Mesenteric fat pad (tissue), 1 donor: ENCODE results near the gene NRXN3. TPM values are rescaled to one million over a fixed set of nuclear protein-coding genes. Genes with fewer than 3 reads are reported as not detected.

Source experiments
- DNase-seq: peaks from one replicate; pipeline ENCODE4 v3.0.0-alpha.2; 2020; ENCODE audit warnings: low spot score
- total RNA-seq: library from RNA; stranded (reverse); fragmentation: NEBNext Ultra II Directional; extraction: Animal tissue kit (Norgen Biotek cat#: 25700); gene quantifications from one replicate; pipeline ENCODE4 v1.2.1, GENCODE V29; 2021
- donor health status: DM: yes; HTN: yes; CAD: no.

The NRXN3 gene
- total RNA-seq, 1 donor from 2014 or later = 0.84 TPM

DNA sequence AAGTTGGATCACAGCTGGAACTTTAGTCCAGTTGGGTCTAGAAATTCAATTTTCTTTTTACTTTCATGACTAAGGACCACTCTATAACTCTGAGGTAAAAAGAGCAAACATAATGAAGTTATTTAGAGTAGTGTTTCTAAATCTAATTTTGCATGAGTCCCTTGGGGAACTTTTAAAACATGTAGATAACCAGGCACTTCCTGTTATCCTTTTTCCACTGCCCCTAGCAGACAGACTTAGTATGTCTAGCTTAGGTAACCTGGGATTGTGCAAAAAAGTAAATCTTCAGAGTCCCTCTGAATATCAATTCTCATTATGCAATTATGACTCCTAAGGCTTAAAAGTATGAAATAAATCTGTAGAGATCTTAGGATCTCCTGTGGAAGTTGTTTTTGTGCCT is 1669.9 kb downstream of the NRXN3 start:
- no peak for DNase-seq

DNA sequence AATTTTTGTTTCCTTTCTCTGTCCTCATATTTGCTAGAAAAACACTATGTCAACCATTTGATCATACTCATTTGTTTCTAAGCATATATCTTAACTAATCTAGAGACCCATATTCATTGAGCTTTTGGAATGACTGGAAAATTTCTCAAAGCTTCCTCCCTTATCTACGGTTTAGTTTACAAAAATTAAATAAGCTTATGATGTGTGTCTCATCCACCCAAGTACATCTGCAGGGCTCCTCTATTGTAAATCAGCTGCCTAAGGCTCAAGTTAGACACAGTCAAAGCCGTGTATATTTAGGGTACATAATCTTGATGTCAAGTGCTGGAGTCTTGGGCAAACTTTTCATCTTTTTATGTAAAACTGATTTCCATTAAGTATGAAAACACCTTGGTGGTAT is 1670.7 kb downstream of the NRXN3 start:
- no peak for DNase-seq

DNA sequence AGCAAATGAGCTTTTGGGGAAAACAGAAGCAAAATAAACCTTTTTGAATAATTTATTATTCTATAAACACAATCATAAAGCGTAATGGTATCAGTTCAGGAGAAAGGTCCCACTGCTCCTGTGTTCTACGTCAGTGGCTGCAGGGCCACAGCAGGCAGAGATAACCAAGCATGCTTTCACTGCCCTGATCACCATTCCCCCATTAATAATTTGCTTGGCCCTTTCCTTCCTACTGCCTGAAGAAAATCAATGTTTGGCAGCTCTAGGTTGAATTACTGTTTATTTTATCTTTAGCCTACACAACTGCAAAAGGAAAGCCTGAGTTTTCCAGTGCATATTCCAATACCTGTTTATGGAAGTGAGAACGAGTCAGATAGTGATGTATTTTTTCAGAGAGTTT is 1671.3 kb downstream of the NRXN3 start:
- DNase-seq = no peak

DNA sequence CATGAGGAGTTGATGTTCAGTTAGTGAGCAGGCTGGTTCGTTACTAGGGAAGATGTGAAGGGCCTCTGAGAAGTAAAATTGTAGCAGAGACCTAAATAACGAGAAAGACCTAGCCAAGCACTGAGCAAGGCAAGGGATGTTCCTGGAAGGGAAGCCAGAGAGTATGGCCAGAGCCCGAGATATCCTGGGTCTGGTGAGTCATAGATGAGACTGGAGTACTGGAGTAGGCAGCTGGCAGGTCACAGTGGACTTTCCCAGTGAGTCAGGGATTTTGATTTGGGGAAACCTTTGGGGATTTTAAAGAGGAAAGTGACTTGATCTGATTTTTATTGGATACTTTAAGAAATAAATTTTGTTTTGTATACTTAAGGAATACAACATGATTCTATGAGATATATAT is 1672.1 kb downstream of the NRXN3 start:
- no peak for DNase-seq

DNA sequence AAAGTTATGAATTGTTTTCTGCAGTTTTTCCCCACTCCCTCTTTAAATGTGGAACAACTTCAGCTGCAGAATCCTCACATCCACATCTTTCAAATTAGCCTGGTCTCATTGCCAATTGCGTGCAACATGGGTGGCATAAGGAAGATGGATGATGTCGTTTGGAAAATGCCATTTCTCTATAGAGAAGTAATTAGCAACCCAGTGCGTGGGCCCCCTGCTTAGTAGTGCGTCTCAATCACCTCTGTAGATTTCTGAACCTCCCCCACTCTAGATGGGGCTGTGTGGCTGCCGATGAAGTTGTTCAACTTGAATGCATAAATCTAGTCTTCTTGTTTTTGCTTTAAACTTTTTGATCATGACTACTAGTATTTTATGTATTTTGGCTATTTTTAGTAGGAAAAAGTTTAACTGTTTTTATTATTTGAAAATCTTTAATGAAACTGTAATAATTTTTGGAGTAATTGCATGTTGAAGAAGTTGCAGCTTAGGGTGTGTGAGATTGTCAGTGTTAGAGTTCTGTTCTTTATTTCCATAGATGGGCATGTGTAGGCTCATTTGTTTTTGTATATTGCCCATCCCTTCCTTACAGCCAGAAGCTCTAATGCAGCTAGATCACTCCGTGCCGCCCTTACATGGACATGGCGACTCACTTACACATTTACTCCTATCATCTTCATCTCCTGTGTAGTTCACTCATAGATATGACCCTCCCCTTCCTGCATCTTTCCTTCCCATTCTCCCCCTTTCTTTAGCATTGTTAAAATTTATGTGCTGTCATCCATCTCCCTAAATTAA is 1683.0 kb downstream of the NRXN3 start:
- DNase-seq = no peak

DNA sequence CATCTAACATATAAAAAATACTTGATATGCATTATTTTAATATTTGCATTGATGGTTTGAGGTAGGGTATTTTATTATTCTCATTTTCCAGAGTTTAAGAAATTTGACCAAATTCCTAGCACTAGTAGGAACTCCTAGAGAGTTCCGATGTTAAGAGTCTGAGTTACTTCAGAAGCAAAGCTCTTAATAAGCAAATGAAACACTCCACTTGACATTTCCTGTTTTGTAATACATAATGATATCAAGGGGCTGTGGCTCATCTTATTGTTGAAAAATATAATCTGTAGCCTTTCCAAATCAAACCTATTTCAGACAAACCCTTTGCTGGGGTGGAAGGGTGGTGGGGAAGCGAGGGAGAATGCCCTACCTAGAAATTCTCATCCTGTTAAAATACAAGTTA is 1685.6 kb downstream of the NRXN3 start:
- DNase-seq = no peak

DNA sequence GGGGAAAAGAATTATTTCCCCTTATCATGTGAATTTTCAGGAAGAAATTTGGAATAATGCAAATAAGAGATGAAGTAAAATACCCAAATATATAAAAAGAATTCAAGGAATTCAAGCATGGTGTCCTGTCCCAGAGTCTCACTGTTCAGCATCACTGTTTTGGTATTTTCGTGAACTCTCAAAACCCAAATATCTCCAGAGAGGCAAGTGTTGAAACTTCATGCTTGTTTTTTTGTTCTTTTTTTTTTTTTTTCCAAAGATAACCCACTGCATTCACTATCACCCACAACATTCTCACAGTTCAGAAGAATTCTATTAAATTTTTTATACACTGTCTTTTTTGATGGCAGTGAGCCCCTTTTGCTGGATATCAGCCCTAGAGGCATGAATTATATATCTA is 1686.2 kb downstream of the NRXN3 start:
- DNase-seq = no peak

DNA sequence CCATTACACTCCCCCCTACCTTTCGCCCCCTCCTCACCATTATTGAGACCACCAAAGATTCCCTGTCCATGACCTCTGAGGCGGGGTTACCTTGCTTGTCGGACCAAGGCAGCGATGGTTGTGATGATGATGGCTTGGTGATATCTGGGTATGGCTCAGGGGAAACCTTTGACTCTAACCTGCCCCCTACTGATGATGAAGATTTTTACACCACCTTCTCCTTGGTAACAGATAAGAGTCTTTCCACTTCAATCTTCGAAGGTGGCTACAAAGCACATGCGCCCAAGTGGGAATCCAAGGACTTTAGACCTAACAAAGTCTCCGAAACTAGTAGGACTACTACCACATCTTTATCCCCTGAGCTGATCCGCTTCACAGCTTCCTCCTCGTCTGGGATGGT is 1690.9 kb downstream of the NRXN3 start:
- DNase-seq = no peak

DNA sequence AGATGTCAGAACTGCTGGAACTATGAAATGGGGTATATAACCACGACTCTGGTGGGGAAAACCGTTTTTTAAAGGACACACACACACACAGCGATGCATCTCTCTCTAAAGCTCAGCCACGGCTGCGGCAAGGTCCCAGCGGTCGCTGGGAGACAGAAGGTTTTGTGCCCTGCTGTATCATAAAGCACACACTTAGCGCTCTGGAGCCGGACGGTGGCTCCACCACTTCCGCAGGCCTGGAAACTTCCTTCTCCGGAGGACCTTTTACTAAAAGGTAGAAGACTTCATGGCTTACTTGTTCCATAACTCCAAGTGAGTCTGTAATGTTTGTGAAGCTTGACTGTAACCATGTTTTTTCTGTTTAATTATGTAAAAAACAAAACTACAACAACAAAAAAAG is 1691.9 kb downstream of the NRXN3 start:
- DNase-seq = no peak

DNA sequence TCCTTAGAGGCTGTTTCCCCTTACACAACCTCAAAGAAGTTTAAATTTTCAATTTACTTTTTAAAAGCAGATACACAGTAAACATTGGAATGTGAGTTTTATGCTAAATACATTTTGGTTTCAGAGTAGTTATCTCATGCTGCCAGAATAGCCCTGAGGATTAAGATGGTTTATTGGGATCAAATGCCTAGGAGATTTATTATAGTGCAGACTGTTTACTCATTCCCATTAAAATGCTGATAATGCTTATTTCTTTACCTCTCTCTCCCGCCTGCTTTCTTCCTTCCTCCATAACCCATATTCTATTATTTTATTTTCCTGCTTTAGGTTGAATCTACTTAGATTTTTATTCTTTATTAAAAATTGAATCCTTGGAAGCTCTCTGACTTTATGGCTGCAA is 1701.0 kb downstream of the NRXN3 start:
- DNase-seq = no peak

DNA sequence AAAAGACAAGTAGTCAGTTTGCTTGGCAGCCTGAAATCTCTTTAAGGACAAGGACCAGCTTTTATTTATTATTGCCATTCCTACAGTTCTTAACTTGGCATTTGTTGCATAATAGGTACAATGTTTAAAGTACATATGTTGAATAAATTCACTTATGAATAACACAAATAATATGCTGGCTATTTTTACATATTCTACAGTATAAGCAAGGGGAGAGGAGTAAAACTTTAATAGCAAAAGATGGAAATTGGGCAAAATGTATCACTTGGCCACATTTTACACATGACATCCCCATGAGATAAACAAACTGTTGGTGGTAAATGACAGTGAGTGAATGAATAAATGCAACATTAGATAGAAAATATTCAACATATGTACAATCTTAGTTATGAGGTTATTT is 1708.1 kb downstream of the NRXN3 start:
- DNase-seq = no peak

DNA sequence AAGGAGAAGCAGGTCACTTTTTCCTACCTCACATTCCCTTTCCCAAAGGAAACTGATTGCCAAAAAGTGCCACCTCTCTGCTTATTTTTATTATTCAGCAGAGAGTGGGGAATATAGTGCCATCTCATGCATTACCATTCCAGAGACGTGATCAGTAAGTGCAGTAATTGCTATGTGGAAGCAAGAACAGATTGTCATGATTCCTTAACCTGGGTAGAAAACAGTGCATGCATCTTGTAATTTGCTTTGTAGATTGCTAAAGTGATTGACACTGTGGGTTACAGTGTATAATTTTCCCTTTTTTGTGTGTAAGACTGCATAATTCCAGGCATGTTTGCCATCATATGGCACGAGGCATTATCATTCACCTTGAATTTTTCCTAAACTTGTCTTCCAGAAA is 1708.6 kb downstream of the NRXN3 start:
- DNase-seq = no peak

DNA sequence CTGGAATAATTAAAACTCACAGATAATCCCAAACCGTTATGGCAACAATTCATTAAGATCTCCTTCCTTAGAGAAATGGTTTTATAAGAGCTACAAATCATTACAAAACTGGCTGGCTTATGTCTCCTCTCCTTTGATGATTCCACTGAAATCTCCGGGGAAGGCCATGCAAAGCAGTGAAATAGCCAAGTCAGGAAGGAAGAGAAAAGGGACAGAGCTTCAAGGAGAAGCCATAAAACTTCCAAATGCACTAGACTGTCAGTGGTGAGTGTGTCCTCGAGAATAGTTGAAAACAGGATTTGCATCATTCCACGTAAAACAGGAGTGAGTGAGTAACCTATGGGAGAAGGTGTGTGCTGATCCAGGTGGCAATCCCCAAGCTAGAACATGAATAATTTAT is 1711.1 kb downstream of the NRXN3 start:
- DNase-seq = no peak

DNA sequence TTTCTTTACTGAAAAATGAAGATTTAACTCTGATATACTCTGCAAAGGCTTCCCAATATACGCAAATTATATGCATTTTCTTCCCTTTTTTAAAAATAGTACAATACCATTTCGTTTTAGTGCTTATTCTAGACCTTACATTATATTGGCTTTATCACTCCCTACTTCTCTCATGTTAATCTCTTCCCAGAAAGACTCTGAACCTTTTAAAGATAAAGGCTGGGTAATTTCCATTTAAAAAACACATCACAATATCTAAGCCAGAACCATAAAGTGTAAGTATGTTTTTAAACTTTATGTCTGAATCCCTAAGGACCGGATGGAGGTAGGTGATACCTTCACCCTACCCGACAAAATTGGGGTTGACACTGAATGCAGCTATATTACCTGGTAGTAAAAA is 1720.4 kb downstream of the NRXN3 start:
- no peak for DNase-seq

DNA sequence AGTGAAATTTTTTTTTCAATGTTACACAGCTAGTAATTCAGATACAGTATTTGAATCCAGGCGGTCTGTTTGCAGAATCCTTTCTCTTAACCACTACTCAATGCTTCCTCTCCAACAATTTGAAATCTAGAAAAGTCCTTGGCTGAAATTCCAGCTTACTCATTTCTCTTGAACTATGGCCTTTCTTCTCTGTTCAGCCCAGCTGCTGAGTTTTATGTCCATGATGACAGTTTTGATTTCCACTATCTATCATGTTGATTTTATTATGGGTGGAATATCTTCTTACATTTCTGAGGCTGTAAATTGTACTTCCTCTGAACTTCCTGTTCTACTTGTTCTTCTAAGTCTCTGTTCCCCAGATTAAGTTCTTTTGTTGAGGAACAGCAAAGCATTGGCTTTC is 1725.8 kb downstream of the NRXN3 start:
- DNase-seq = no peak

DNA sequence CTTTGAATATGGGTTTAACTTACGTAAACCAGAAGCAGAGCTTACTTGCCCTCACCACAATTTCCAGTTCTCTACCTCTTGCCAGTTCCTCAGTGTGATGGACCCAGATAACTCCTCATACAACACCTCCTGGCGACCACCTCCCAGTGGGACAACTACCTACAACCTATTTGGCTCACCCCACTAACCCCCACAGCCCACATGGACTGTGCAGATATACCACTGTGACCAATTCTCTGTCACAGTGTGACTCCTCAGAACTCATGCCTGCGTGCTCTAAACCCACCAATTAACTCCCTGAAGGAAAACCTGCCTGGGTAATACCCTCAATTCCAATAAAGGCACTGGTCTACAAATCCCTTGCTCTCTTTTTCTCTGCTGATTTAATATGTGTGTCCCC is 1729.4 kb downstream of the NRXN3 start:
- no peak for DNase-seq

DNA sequence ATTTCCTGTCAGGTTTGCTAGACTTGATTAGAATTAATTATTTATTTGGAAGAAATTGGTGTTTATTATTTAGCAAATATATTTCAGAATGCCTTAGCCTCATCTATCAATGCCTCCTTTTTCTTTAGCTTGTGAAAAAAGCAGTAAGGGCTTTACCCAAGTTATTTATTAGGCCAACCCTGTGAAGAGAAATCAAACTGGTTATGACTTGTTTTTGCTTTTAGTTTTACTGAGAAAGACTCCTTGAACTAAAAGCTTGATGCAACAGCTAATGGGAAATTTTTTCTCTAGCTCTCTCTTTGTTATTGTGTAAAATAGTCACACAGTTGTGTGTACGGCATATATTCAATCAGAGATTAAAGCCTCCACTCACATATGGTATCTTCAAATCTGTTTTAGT is 1734.3 kb downstream of the NRXN3 start:
- no peak for DNase-seq

DNA sequence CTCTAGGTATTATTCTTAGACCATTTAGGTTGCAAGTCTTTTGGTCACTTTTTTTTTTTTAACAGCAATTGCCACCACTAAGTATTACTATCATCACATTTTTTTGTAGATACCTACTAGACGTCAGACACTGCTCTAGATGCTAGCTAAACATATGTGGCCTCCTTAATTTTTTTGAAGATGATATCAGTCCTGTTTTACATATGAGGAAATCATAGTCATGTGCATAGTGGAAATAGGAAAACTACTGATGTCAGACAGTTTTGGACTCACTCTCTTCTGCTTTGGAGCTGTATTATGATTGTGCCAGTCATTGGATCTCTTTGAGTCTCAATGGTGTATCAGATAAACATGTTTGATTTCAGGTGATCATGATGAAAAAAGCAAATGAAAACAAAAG is 1736.8 kb downstream of the NRXN3 start:
- DNase-seq = no peak

DNA sequence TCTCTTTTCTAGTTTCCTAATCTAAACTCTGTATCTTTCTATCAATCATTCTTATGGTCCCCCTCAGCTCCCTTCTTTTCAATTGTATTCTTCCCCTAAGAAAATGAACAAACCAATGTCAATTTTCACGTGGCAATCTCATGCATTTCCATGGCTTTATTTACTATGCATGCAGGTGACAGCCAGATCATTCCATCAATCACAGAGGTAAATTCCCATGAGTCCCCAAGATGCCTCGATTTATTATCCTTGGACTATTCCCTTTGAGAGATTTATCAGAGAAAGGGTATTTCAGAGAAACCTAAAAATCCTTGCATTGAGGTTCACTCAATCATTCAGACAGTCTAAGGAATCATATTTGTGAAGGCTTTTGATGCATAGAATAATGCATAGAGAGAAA is 1739.9 kb downstream of the NRXN3 start:
- DNase-seq = no peak

DNA sequence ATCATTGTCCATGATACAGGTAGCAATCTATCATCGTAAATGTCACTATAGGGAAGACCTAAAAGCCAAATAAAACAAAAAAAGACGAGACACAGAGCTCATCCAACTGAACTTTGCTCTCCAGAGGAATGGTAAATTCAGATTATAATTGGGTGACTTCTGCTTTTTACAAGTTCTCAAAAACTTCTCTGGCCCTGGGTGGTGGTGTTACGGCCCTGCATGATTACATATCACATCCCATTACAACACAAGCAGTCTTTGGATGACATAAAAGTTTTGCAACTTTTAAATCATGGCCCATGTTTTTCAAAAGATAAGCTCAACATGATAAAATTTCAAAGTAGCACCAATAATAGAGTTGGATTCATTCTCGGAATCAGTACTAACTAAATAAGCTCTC is 1741.6 kb downstream of the NRXN3 start:
- no peak for DNase-seq

DNA sequence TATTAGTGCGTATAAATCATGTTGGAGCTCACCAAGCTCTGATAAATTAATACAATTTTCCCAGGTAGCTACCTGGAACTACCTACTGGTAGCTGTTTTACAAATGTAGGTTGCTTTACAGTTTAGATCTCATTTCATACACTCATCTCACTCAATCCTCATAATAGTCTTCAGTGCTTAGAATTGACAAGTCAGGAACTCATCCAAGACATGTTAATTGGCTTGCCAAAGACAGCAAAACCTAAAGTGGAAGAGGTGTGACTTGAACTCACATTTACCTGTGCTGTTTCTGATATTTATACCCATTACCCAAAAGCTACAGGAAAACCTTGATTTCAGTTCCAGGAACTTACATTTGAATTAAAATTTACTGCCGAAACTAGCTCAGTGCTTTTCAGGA is 1744.4 kb downstream of the NRXN3 start:
- no peak for DNase-seq

DNA sequence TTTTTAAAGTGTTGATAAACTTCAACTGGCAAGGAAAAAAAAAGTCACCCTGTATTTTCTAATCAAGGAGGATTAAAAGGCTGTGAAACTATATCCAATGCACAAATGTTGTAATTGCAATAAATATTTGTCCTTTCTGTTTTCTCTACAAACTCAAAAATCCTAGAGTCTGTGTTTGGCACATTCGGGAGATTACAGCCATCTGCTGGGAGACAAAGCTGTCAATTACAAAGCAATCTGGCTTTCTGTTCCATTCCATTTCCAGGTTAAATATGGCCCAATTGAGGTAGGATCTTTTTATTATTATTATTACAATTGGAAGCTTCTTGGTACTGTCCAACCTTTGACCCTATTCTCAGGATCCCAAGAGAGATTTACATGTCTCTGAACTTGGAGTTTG is 1745.2 kb downstream of the NRXN3 start:
- DNase-seq = no peak

DNA sequence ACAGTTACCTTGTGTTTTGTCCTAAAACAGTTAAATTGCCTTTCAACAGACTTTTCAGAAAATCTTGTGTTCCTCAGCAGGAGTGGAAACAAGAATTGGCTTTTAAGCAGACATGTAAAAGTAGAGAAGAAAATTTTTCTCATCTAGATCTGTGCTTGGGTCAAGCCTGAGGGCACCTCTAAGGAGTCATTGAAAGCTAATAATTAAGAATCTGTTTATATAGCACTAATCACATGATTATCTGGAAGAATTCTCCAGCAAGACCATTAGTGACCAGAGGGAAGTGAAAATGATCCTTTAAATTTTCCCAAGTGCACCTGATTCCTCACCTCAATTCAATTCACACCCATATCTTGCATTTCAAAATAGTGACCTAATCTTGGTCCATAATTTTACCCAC is 1746.1 kb downstream of the NRXN3 start:
- no peak for DNase-seq

DNA sequence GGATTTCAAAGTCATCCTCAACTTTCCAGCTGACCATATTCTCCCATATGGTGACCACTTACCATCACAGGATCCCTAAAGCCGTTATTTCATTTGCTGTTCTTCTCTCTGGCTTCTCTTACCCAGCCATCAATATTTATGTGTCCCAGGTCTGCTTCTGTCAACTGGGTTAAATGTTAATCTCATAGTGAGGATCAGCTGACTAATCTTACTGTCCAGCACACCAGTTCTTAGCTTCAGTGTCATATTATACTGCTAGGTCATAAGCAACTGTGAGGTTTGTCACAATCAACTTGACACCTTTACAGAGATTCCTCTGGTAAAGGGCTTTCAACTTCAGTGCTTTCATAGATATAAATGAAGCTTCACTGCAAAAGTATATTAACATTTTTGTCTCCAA is 1746.7 kb downstream of the NRXN3 start:
- DNase-seq = no peak
